Inflammatory macrophage (primary cell): Measurements from ENCODE around the gene NUP98.
A peak's percentile ranks its signal among the peaks of the same experiment; 100 is the strongest.
"Not testable (repeated sequence)": the region's sequence is repeated elsewhere in the genome, so short reads cannot be mapped to it uniquely, and the experiment has no call there.

Experiments used
- DNase-seq, 2 donors: peaks; one replicate each; pipeline ENCODE4 v3.0.0-alpha.2; 2020 to 2022

The NUP98 gene

GRCh38 chr11:3826721-3827120, 29.4 kb upstream of the NUP98 start:
- DNase-seq = no peak

- DNase-seq = no peak
Measured at GRCh38 chr11:3825473-3826154, 28.3 kb upstream of the NUP98 start.

GRCh38 chr11:3824714-3825472, 27.5 kb upstream of the NUP98 start:
- DNase-seq = peak; percentile 86 to 91

GRCh38 chr11:3823762-3824506, 26.6 kb upstream of the NUP98 start:
- no peak for DNase-seq

GRCh38 chr11:3823303-3823702, 25.9 kb upstream of the NUP98 start:
- DNase-seq = no peak

- no peak for DNase-seq
Measured at GRCh38 chr11:3822312-3822711, 25.0 kb upstream of the NUP98 start.

GRCh38 chr11:3820971-3821370, 23.6 kb upstream of the NUP98 start:
- DNase-seq = no peak

GRCh38 chr11:3817181-3817800, 19.9 kb upstream of the NUP98 start:
- DNase-seq = no peak

GRCh38 chr11:3816673-3817072, 19.3 kb upstream of the NUP98 start:
- no peak for DNase-seq

GRCh38 chr11:3815845-3816244, 18.5 kb upstream of the NUP98 start:
- DNase-seq = no peak

GRCh38 chr11:3814832-3815231, 17.5 kb upstream of the NUP98 start:
- DNase-seq = not testable (repeated sequence)

- no peak for DNase-seq
Measured at GRCh38 chr11:3810951-3811350, 13.6 kb upstream of the NUP98 start.

GRCh38 chr11:3810446-3810845, 13.1 kb upstream of the NUP98 start:
- DNase-seq = no peak

- DNase-seq = no peak
Measured at GRCh38 chr11:3809624-3809928, 12.2 kb upstream of the NUP98 start.

GRCh38 chr11:3808861-3809623, 11.7 kb upstream of the NUP98 start:
- peak; percentile 51 to 69 for DNase-seq

- peak; percentile 48 to 72 for DNase-seq
Measured at GRCh38 chr11:3807909-3808860, 10.8 kb upstream of the NUP98 start, which contains the start of gene PGAP2. Gene PGAP2, plus strand, starts transcription at chr11:3808560. Its CDS starts 2,700 bp downstream, at chr11:3811260.

- no peak for DNase-seq
Measured at GRCh38 chr11:3803726-3804495, 6.6 kb upstream of the NUP98 start.

- DNase-seq = no peak
Measured at GRCh38 chr11:3802011-3802790, 4.8 kb upstream of the NUP98 start.

- DNase-seq = no peak
Measured at GRCh38 chr11:3799873-3800272, 2.5 kb upstream of the NUP98 start.

GRCh38 chr11:3799143-3799542, 1.8 kb upstream of the NUP98 start:
- DNase-seq = no peak
